BLaER1 treated with 17β-estradiol and CSF1 and Interleukin-3, amounts not matched to agents 10 nM and 100 nM (cell line): ENCODE results near the gene RHOT2.

Experiments used
- H3K27ac ChIP-seq, 11 experiments: shearing (Covaris generic); formaldehyde crosslinking; 2 replicates each; pipeline ENCODE4 v1.8.1; 2022
- H3K27me3 ChIP-seq, 11 experiments: shearing (Covaris generic); formaldehyde crosslinking; 2 replicates each; pipeline ENCODE4 v1.8.1; 2022
- H3K36me3 ChIP-seq, 11 experiments: shearing (Covaris generic); formaldehyde crosslinking; 2 replicates each; pipeline ENCODE4 v1.8.1; 2022
- H3K4me1 ChIP-seq, 10 experiments: shearing (Covaris generic); formaldehyde crosslinking; 2 replicates each; pipeline ENCODE4 v1.8.1; 2022
- H3K4me2 ChIP-seq, 11 experiments: shearing (Covaris generic); formaldehyde crosslinking; 2 replicates each; pipeline ENCODE4 v1.8.1; 2022
- H3K4me3 ChIP-seq, 10 experiments: shearing (Covaris generic); formaldehyde crosslinking; 2 replicates each; pipeline ENCODE4 v1.8.1; 2022
- H3K9ac ChIP-seq, 11 experiments: shearing (Covaris generic); formaldehyde crosslinking; 2 replicates each; pipeline ENCODE4 v1.8.1; 2022
- H3K9me3 ChIP-seq, 11 experiments: shearing (Covaris generic); formaldehyde crosslinking; replicated peaks in 1 of 11; 2 replicates each; pipeline ENCODE4 v1.8.1; 2022
- H4K20me1 ChIP-seq, 11 experiments: shearing (Covaris generic); formaldehyde crosslinking; 2 replicates each; pipeline ENCODE4 v1.8.1; 2022
- Cebpa-rat ChIP-seq, 11 experiments: shearing (Covaris generic); IDR thresholded peaks; 2 replicates each; pipeline ENCODE4 v1.8.1; 2022

Gene RHOT2

GRCh38 chr16:668519-669171 lies 713 bp downstream of the RHOT2 start:
- Histone ChIP-seq H4K20me1 (peaks cover 16 to 54% (median 49%) of the 10 kb centered on the region in 11 experiments; a peak in 21 of 22 replicates), H3K27ac (peak overlapping the region; percentile 85 to 93 (median 90)), H3K4me1 (peaks cover 18 to 44% (median 33%) of the 10 kb centered on the region in 10 experiments), H3K36me3 (peaks cover 41 to 54% (median 44%) of the 10 kb centered on the region in 11 experiments), H3K4me3 (peak overlapping the region; percentile 89 to 100 (median 100)), H3K4me2 (peak overlapping the region; percentile 89 to 99 (median 96)), H3K27me3 (peaks cover 0 to 1% (median 0%) of the 10 kb centered on the region in 11 experiments; a peak in 1 of 22 replicates), H3K9me3 (no peaks in the 10 kb centered on the region), H3K9ac (peak overlapping the region; percentile 91 to 99 (median 96))
- no peak for TF ChIP-seq Cebpa-rat (IDR thresholded peaks at IDR 0.05)

- H3K9ac ChIP-seq, result peak overlapping the region; percentile 91 to 99 (median 96); a peak in 20 of 22 replicates
- peak overlapping the region; percentile 89 to 100 (median 100); a peak in 13 of 20 replicates for H3K4me3 ChIP-seq
- H3K36me3 ChIP-seq, result peaks cover 49 to 64% (median 52%) of the 10 kb centered on the region in 11 experiments
- peaks cover 26 to 64% (median 59%) of the 10 kb centered on the region in 11 experiments; a peak in 21 of 22 replicates for H4K20me1 ChIP-seq
- H3K4me2 ChIP-seq, result peak overlapping the region; percentile 89 to 99 (median 96); a peak in 19 of 22 replicates
- TF ChIP-seq Cebpa-rat (IDR thresholded peaks at IDR 0.05), result no peak
- no peak overlapping the region for H3K27ac ChIP-seq
- no peaks in the 10 kb centered on the region for H3K9me3 ChIP-seq
- peaks cover 2 to 12% (median 6%) of the 10 kb centered on the region in 11 experiments; a peak in 20 of 22 replicates for H3K27me3 ChIP-seq
- peaks cover 22 to 37% (median 30%) of the 10 kb centered on the region in 10 experiments for H3K4me1 ChIP-seq
Observed at GRCh38 chr16:669666-670065, 1.7 kb downstream of the RHOT2 start.

- H3K4me2 ChIP-seq, result no peak overlapping the region
- H3K27ac ChIP-seq, result no peak overlapping the region
- H3K4me3 ChIP-seq, result no peak overlapping the region
- H3K9ac ChIP-seq, result peak overlapping the region in 6 of 11 experiments; percentile 15 to 98 (median 95); a peak in 5 of 22 replicates
- H3K4me1 ChIP-seq, result peaks cover 22 to 47% (median 32%) of the 10 kb centered on the region in 10 experiments
- H4K20me1 ChIP-seq, result peaks cover 34 to 75% (median 70%) of the 10 kb centered on the region in 11 experiments; a peak in 21 of 22 replicates
- no peak for TF ChIP-seq Cebpa-rat (IDR thresholded peaks at IDR 0.05)
- peaks cover 12 to 22% (median 16%) of the 10 kb centered on the region in 11 experiments for H3K27me3 ChIP-seq
- no peaks in the 10 kb centered on the region for H3K9me3 ChIP-seq
- H3K36me3 ChIP-seq, result peaks cover 49 to 66% (median 52%) of the 10 kb centered on the region in 11 experiments
Observed at GRCh38 chr16:670485-671352, 2.8 kb downstream of the RHOT2 start.

GRCh38 chr16:671353-672131 lies 3.6 kb downstream of the RHOT2 start:
- H3K4me3 ChIP-seq, result no peak overlapping the region
- H3K4me2 ChIP-seq, result no peak overlapping the region
- H3K27ac ChIP-seq, result no peak overlapping the region
- peaks cover 49 to 59% (median 52%) of the 10 kb centered on the region in 11 experiments for H3K36me3 ChIP-seq
- H3K9me3 ChIP-seq, result no peaks in the 10 kb centered on the region
- peaks cover 34 to 82% (median 75%) of the 10 kb centered on the region in 11 experiments; a peak in 21 of 22 replicates for H4K20me1 ChIP-seq
- H3K4me1 ChIP-seq, result peaks cover 22 to 42% (median 31%) of the 10 kb centered on the region in 10 experiments
- peak overlapping the region in 1 of 11 experiments; percentile 29; a peak in 2 of 22 replicates for H3K9ac ChIP-seq
- TF ChIP-seq Cebpa-rat (IDR thresholded peaks at IDR 0.05), result no peak
- H3K27me3 ChIP-seq, result peaks cover 12 to 29% (median 17%) of the 10 kb centered on the region in 11 experiments

- Histone ChIP-seq H3K4me2 (no peak overlapping the region), H3K9ac (no peak overlapping the region), H3K27me3 (peaks cover 12 to 29% (median 17%) of the 10 kb centered on the region in 11 experiments), H3K36me3 (peaks cover 49 to 59% (median 52%) of the 10 kb centered on the region in 11 experiments), H3K4me3 (no peak overlapping the region), H3K27ac (no peak overlapping the region), H4K20me1 (peaks cover 34 to 90% (median 82%) of the 10 kb centered on the region in 11 experiments; a peak in 21 of 22 replicates), H3K4me1 (peaks cover 14 to 35% (median 26%) of the 10 kb centered on the region in 10 experiments), H3K9me3 (no peaks in the 10 kb centered on the region)
- no peak for TF ChIP-seq Cebpa-rat (IDR thresholded peaks at IDR 0.05)
Observed at GRCh38 chr16:672371-672770, 4.4 kb downstream of the RHOT2 start.

GRCh38 chr16:672851-673250 lies 4.9 kb downstream of the RHOT2 start:
- H3K4me1 ChIP-seq, result peaks cover 11 to 32% (median 22%) of the 10 kb centered on the region in 10 experiments
- no peaks in the 10 kb centered on the region for H3K9me3 ChIP-seq
- H3K27me3 ChIP-seq, result peaks cover 12 to 29% (median 17%) of the 10 kb centered on the region in 11 experiments
- H3K4me3 ChIP-seq, result no peak overlapping the region
- H3K36me3 ChIP-seq, result peaks cover 49 to 59% (median 52%) of the 10 kb centered on the region in 11 experiments
- H3K4me2 ChIP-seq, result no peak overlapping the region
- H4K20me1 ChIP-seq, result peaks cover 34 to 95% (median 82%) of the 10 kb centered on the region in 11 experiments; a peak in 21 of 22 replicates
- H3K27ac ChIP-seq, result no peak overlapping the region
- H3K9ac ChIP-seq, result no peak overlapping the region
- TF ChIP-seq Cebpa-rat (IDR thresholded peaks at IDR 0.05), result no peak

GRCh38 chr16:673399-673991 lies 5.6 kb downstream of the RHOT2 start:
- H3K4me2 ChIP-seq, result no peak overlapping the region
- peaks cover 49 to 59% (median 52%) of the 10 kb centered on the region in 11 experiments for H3K36me3 ChIP-seq
- H3K27me3 ChIP-seq, result peaks cover 12 to 29% (median 17%) of the 10 kb centered on the region in 11 experiments
- H3K4me3 ChIP-seq, result no peak overlapping the region
- peaks cover 34 to 99% (median 84%) of the 10 kb centered on the region in 11 experiments; a peak in 21 of 22 replicates for H4K20me1 ChIP-seq
- H3K9ac ChIP-seq, result no peak overlapping the region
- no peaks in the 10 kb centered on the region for H3K9me3 ChIP-seq
- no peak for TF ChIP-seq Cebpa-rat (IDR thresholded peaks at IDR 0.05)
- peaks cover 11 to 32% (median 23%) of the 10 kb centered on the region in 10 experiments for H3K4me1 ChIP-seq
- no peak overlapping the region for H3K27ac ChIP-seq
